HCT116 (cell line): ENCODE data around the gene ZNF580. TPM values are rescaled to one million over a fixed set of nuclear protein-coding genes. Genes with fewer than 3 reads are reported as not detected.

Experiments used
- ATAC-seq: fragments of 200-7000 bp; cut with Tn5 transposase; 2 replicates; pipeline ENCODE4 v1.9.1; 2020; ENCODE audit warnings: mild to moderate bottlenecking, moderate library complexity
- BruUV-seq: library from RNA; stranded (reverse); fragments of 400-500 nt; replicated peaks from 2 replicates; lab custom pipeline; 2021; lab: Mats Ljungman, UMichigan
- CTCF ChIA-PET: fragments of 300-600 bp; sonication (Branson Sonifier 250); formaldehyde crosslinking; loops from one replicate; lab custom pipeline; 2021; ENCODE audit warnings: antibody characterized with exemption; lab: Charles Lee
- POLR2A ChIA-PET: fragments of 300-600, 350-600 bp; sonication (Branson Sonifier 250); formaldehyde crosslinking; loops from one replicate; lab custom pipeline; 2021; ENCODE audit warnings: antibody characterized with exemption; lab: Charles Lee
- RAD21 ChIA-PET, 2 experiments: fragments of 300-600 bp; sonication (Branson Sonifier 250); formaldehyde crosslinking; loops; one replicate each; lab custom pipeline; 2023; ENCODE audit warnings: low total read pairs in 2 of 2; ENCODE audit not compliant: uncharacterized antibody in 2 of 2, unreplicated experiment in 2 of 2, low non-redundant PET in 1 of 2; lab: Charles Lee
- DNase-seq: peaks from one replicate; pipeline ENCODE4 v3.0.0-alpha.2; 2010; ENCODE audit warnings: low read depth, low spot score
- H2AFZ ChIP-seq: fragments of 200-600 bp; shearing (Covaris generic), sonication (generic); 2 replicates; pipeline ENCODE4 v1.6.1; 2017; ENCODE audit warnings: low read depth, mixed run types, mixed read lengths, antibody characterized with exemption, low read length; ENCODE audit not compliant: poor library complexity, severe bottlenecking
- H3K27ac ChIP-seq: 2 replicates; pipeline ENCODE4 v1.5.1; 2012; ENCODE audit warnings: low read depth, low read length
- H3K27me3 ChIP-seq: fragments of 200-600 bp; sonication (generic); 2 replicates; pipeline ENCODE4 v1.6.1; 2016; ENCODE audit warnings: mixed run types, low read length, mixed read lengths; ENCODE audit not compliant: insufficient read depth
- H3K36me3 ChIP-seq, 2 experiments: fragments of 200-500 bp in 1 of 2; fragments of 200-600 bp in 1 of 2; sonication (Bioruptor generic) in 1 of 2; sonication (generic) in 1 of 2; 2 replicates each; pipeline versions ENCODE4 v1.5.1 to v1.6.1; 2014 to 2016; ENCODE audit warnings: low read length in 2 of 2, inconsistent platforms in 1 of 2, mixed read lengths in 1 of 2, mixed run types in 1 of 2; ENCODE audit not compliant: insufficient read depth in 2 of 2, control insufficient read depth in 1 of 2
- H3K4me1 ChIP-seq, 2 experiments: fragments of 200-600 bp in 1 of 2; sonication (generic) in 1 of 2; 2 replicates each; pipeline versions ENCODE4 v1.5.1 to v1.6.1; 2012 to 2017; ENCODE audit warnings: low read length in 2 of 2, inconsistent platforms in 1 of 2, mild to moderate bottlenecking in 1 of 2, mixed read lengths in 1 of 2, mixed run types in 1 of 2, moderate library complexity in 1 of 2; ENCODE audit not compliant: insufficient read depth in 2 of 2, control insufficient read depth in 1 of 2
- H3K4me2 ChIP-seq: fragments of 200-600 bp; sonication (generic); 2 replicates; pipeline ENCODE4 v1.6.1; 2017; ENCODE audit warnings: mixed run types, low read length, mixed read lengths
- H3K4me3 ChIP-seq, 2 experiments: fragments of 200-600 bp in 1 of 2; sonication (generic) in 1 of 2; replicated peaks in 1 of 2; 2 replicates each; pipeline ENCODE4 v1.5.1; 2011 to 2016; ENCODE audit warnings: low read length in 2 of 2, control low read depth in 1 of 2, low read depth in 1 of 2, mild to moderate bottlenecking in 1 of 2, mixed read lengths in 1 of 2, mixed run types in 1 of 2
- H3K79me2 ChIP-seq: fragments of 200-600 bp; sonication (generic); 2 replicates; pipeline ENCODE4 v1.6.1; 2017; ENCODE audit warnings: mild to moderate bottlenecking, mixed run types, low read length, moderate library complexity, mixed read lengths; ENCODE audit not compliant: insufficient read depth
- H3K9ac ChIP-seq: fragments of 200-600 bp; sonication (generic); 2 replicates; pipeline ENCODE4 v1.6.1; 2016; ENCODE audit warnings: low read length, mixed read lengths
- H3K9me2 ChIP-seq: fragments of 200-600 bp; sonication (generic), shearing (Covaris generic); 2 replicates; pipeline ENCODE4 v1.6.1; 2017; ENCODE audit warnings: mixed run types, mild to moderate bottlenecking, moderate library complexity; ENCODE audit not compliant: insufficient read depth
- H3K9me3 ChIP-seq, 2 experiments: fragments of 200-500 bp in 1 of 2; fragments of 200-600 bp in 1 of 2; sonication (Bioruptor generic) in 1 of 2; sonication (generic) in 1 of 2; 2 replicates each; pipeline ENCODE4 v1.6.1; 2014 to 2017; ENCODE audit warnings: low read length in 2 of 2, mixed read lengths in 2 of 2, inconsistent platforms in 1 of 2, low read depth in 1 of 2, mild to moderate bottlenecking in 1 of 2, mixed run types in 1 of 2, moderate library complexity in 1 of 2; ENCODE audit not compliant: control insufficient read depth in 1 of 2, insufficient read depth in 1 of 2
- H4K20me1 ChIP-seq: fragments of 200-600 bp; sonication (generic), shearing (Covaris generic); 2 replicates; pipeline ENCODE4 v1.6.1; 2017; ENCODE audit warnings: mixed run types, mild to moderate bottlenecking, moderate library complexity; ENCODE audit not compliant: insufficient read depth
- ATF3 ChIP-seq: IDR thresholded peaks from 2 replicates; pipeline ENCODE4 v1.6.1; 2012
- CBX3 ChIP-seq: IDR thresholded peaks from 2 replicates; pipeline ENCODE4 v1.6.1; 2012; ENCODE audit warnings: low read depth
- CEBPB ChIP-seq: IDR thresholded peaks from 2 replicates; pipeline ENCODE4 v1.6.1; 2012; ENCODE audit warnings: low read depth
- EGR1 ChIP-seq: IDR thresholded peaks from 2 replicates; pipeline ENCODE4 v1.6.1; 2012; ENCODE audit warnings: low read depth
- ELF1 ChIP-seq: IDR thresholded peaks from 2 replicates; pipeline ENCODE4 v1.6.1; 2012; ENCODE audit warnings: low read depth, borderline replicate concordance
- JUND ChIP-seq: IDR thresholded peaks from 2 replicates; pipeline ENCODE4 v1.6.1; 2012
- POLR2A ChIP-seq: IDR thresholded peaks from 2 replicates; pipeline ENCODE4 v1.7.0; 2011; ENCODE audit warnings: borderline replicate concordance; ENCODE audit not compliant: insufficient read depth, insufficient read length; ENCODE audit errors: extremely low read depth
- SIN3A ChIP-seq: IDR thresholded peaks from 2 replicates; pipeline ENCODE4 v1.6.1; 2012; ENCODE audit warnings: low read depth
- SP1 ChIP-seq: IDR thresholded peaks from 2 replicates; pipeline ENCODE4 v1.6.1; 2012; ENCODE audit warnings: low read depth
- ZNF274 ChIP-seq: fragments of 200-500 bp; sonication (Bioruptor generic); IDR thresholded peaks from 2 replicates; pipeline ENCODE4 v1.6.1; 2014; ENCODE audit warnings: mild to moderate bottlenecking, low read depth, low read length, inconsistent platforms
- intact Hi-C: fragments of 100-400 bp; cut with micrococcal nuclease; formaldehyde crosslinking; loops from 2 replicates; pipeline ENCODE4 v1.10.0; 2022
- total RNA-seq: library from RNA; stranded (reverse); gene quantifications from one replicate; pipeline ENCODE4 v1.2.1, GENCODE V29; 2021; ENCODE audit not compliant: unreplicated experiment
- TF ChIP-seq, protein P1 (sequence below), 3 experiments: fragments of 200-600 bp in 1 of 3; sonication (generic) in 1 of 3; IDR thresholded peaks in 2 of 3; conservative IDR thresholded peaks in 1 of 3; 2 replicates each; pipeline ENCODE4 v1.5.1; 2012 to 2017; ENCODE audit warnings: low read depth in 2 of 3, low read length in 2 of 3, antibody characterized with exemption in 1 of 3, borderline replicate concordance in 1 of 3, control low read depth in 1 of 3, mild to moderate bottlenecking in 1 of 3, mixed read lengths in 1 of 3, mixed run types in 1 of 3, moderate library complexity in 1 of 3; ENCODE audit not compliant: insufficient read depth in 1 of 3
- TF ChIP-seq, protein P2 (sequence below): IDR thresholded peaks from 2 replicates; pipeline ENCODE4 v1.6.1; 2011; ENCODE audit warnings: mild to moderate bottlenecking, low read length, moderate library complexity; ENCODE audit not compliant: insufficient replicate concordance; ENCODE audit errors: extremely low read depth

Gene ZNF580
- total RNA-seq, 1 experiment from 2014 or later = 36.7 TPM

GRCh38 chr19:55661826-55662225 is 21.0 kb downstream of the ZNF580 start:
- H3K79me2 ChIP-seq = peaks cover 99% of the 10 kb centered on the region
- no peak overlapping the region for H2AFZ ChIP-seq
- ATAC-seq (peak; percentile 22; the same call in 1 of the 2 replicates), DNase-seq (no peak)
- H3K9me2 ChIP-seq = no peaks in the 10 kb centered on the region
- no peak overlapping the region for H3K27ac ChIP-seq
- H3K27me3 ChIP-seq = no peaks in the 10 kb centered on the region
- no TSS peak for BruUV-seq
- H3K9me3 ChIP-seq = no peaks in the 10 kb centered on the region
- H3K4me2 ChIP-seq = no peak overlapping the region
- no peak for TF ChIP-seq ELF1
- no peak for TF ChIP-seq POLR2A
- TF ChIP-seq JUND = no peak
- TF ChIP-seq EGR1 = no peak
- TF ChIP-seq ZNF274 = no peak
- no peak for TF ChIP-seq SIN3A
- TF ChIP-seq CEBPB = no peak
- no peak for TF ChIP-seq CBX3
- no peak for TF ChIP-seq SP1
- TF ChIP-seq, protein P1, sequence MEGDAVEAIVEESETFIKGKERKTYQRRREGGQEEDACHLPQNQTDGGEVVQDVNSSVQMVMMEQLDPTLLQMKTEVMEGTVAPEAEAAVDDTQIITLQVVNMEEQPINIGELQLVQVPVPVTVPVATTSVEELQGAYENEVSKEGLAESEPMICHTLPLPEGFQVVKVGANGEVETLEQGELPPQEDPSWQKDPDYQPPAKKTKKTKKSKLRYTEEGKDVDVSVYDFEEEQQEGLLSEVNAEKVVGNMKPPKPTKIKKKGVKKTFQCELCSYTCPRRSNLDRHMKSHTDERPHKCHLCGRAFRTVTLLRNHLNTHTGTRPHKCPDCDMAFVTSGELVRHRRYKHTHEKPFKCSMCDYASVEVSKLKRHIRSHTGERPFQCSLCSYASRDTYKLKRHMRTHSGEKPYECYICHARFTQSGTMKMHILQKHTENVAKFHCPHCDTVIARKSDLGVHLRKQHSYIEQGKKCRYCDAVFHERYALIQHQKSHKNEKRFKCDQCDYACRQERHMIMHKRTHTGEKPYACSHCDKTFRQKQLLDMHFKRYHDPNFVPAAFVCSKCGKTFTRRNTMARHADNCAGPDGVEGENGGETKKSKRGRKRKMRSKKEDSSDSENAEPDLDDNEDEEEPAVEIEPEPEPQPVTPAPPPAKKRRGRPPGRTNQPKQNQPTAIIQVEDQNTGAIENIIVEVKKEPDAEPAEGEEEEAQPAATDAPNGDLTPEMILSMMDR (IDR thresholded peaks at IDR 0.05 in 2 of 3, conservative IDR thresholded peaks at IDR 0.05 in 1 of 3; ENCODE audit: borderline replicate concordance in 1 of 3, insufficient read depth in 1 of 3, low read depth in 2 of 3, low read length in 2 of 3) = no peak
- TF ChIP-seq, protein P2, sequence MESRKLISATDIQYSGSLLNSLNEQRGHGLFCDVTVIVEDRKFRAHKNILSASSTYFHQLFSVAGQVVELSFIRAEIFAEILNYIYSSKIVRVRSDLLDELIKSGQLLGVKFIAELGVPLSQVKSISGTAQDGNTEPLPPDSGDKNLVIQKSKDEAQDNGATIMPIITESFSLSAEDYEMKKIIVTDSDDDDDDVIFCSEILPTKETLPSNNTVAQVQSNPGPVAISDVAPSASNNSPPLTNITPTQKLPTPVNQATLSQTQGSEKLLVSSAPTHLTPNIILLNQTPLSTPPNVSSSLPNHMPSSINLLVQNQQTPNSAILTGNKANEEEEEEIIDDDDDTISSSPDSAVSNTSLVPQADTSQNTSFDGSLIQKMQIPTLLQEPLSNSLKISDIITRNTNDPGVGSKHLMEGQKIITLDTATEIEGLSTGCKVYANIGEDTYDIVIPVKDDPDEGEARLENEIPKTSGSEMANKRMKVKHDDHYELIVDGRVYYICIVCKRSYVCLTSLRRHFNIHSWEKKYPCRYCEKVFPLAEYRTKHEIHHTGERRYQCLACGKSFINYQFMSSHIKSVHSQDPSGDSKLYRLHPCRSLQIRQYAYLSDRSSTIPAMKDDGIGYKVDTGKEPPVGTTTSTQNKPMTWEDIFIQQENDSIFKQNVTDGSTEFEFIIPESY = no peak
- no peak for TF ChIP-seq ATF3
- RAD21 ChIA-PET = no interaction called here
- CTCF ChIA-PET = no interaction called here
- H3K9ac ChIP-seq = no peak overlapping the region
- peaks cover 6% of the 10 kb centered on the region; the same call in 1 of the 2 replicates for H4K20me1 ChIP-seq
- POLR2A ChIA-PET = no interaction called here
- H3K4me3 ChIP-seq = no peak overlapping the region
- intact Hi-C loops = no loop called here
- H3K36me3 ChIP-seq = peaks cover 55 to 68% of the 10 kb centered on the region in 2 experiments
- H3K4me1 ChIP-seq = peaks cover 9 to 21% of the 10 kb centered on the region in 2 experiments; a peak in 3 of 4 replicates
